Activated CD8-positive, alpha-beta memory T cell treated with anti-CD3 and anti-CD28 coated beads, Interleukin-2, amount 50 U/mL, for 1 hour (primary cell): ENCODE results near the gene TIMM22.
"Not testable (repeated sequence)": the region's sequence is repeated elsewhere in the genome, so short reads cannot be mapped to it uniquely, and the experiment has no call there.

Experiments used
- DNase-seq: peaks from one replicate; pipeline ENCODE4 v3.0.0-alpha.2; 2020; ENCODE audit errors: extremely low read depth

The TIMM22 gene

GRCh38 chr17:971861-972260 lies 25.1 kb upstream of the TIMM22 start:
- not testable (repeated sequence) for DNase-seq

- no peak for DNase-seq
Observed at GRCh38 chr17:973053-973452, 23.9 kb upstream of the TIMM22 start.

- DNase-seq, result not testable (repeated sequence)
Observed at GRCh38 chr17:974778-975177, 22.2 kb upstream of the TIMM22 start.

- no peak for DNase-seq
Observed at GRCh38 chr17:975371-975915, 21.5 kb upstream of the TIMM22 start.

- no peak for DNase-seq
Observed at GRCh38 chr17:976312-976711, 20.6 kb upstream of the TIMM22 start.

- DNase-seq, result no peak
Observed at GRCh38 chr17:977166-977565, 19.8 kb upstream of the TIMM22 start.

- DNase-seq, result no peak
Observed at GRCh38 chr17:978103-979093, 18.5 kb upstream of the TIMM22 start.

GRCh38 chr17:979212-979538 lies 17.8 kb upstream of the TIMM22 start:
- no peak for DNase-seq

- DNase-seq, result peak; percentile 48
Observed at GRCh38 chr17:979539-980405, 17.2 kb upstream of the TIMM22 start, which contains the start of gene NXN. TSS of gene NXN (minus strand) at chr17:979776.

- peak; percentile 69 for DNase-seq
Observed at GRCh38 chr17:980406-981291, 16.3 kb upstream of the TIMM22 start.

GRCh38 chr17:981292-981658 lies 15.7 kb upstream of the TIMM22 start:
- no peak for DNase-seq

- DNase-seq, result no peak
Observed at GRCh38 chr17:983921-984320, 13.0 kb upstream of the TIMM22 start.

GRCh38 chr17:986322-986929 lies 10.5 kb upstream of the TIMM22 start:
- no peak for DNase-seq

- no peak for DNase-seq
Observed at GRCh38 chr17:987931-988330, 9.0 kb upstream of the TIMM22 start.

GRCh38 chr17:988561-988960 lies 8.4 kb upstream of the TIMM22 start:
- DNase-seq, result no peak

GRCh38 chr17:992933-993332 lies 4.0 kb upstream of the TIMM22 start:
- no peak for DNase-seq

GRCh38 chr17:995324-995723 lies 1.6 kb upstream of the TIMM22 start:
- DNase-seq, result not testable (repeated sequence)

- no peak for DNase-seq
Observed at GRCh38 chr17:998111-998510, 1.2 kb downstream of the TIMM22 start.

- no peak for DNase-seq
Observed at GRCh38 chr17:1000597-1001461, 3.9 kb downstream of the TIMM22 start.
